Skeletal muscle satellite cell (primary cell): Measurements from ENCODE around the gene HLF.
A peak's percentile ranks its signal among the peaks of the same experiment; 100 is the strongest.

Experiments
- H3K27me3 ChIP-seq: 2 replicates; pipeline ENCODE4 v1.7.0; 2013; ENCODE audit warnings: low read length; ENCODE audit not compliant: control insufficient read depth, insufficient read depth
- H3K36me3 ChIP-seq: 2 replicates; pipeline ENCODE4 v1.7.0; 2013; ENCODE audit warnings: mild to moderate bottlenecking, control low read depth, low read length; ENCODE audit not compliant: insufficient read depth
- H3K4me1 ChIP-seq: 2 replicates; pipeline ENCODE4 v1.7.0; 2013; ENCODE audit warnings: low read length; ENCODE audit not compliant: control insufficient read depth, insufficient read depth
- H3K4me2 ChIP-seq: 2 replicates; pipeline ENCODE4 v1.7.0; 2013; ENCODE audit warnings: mild to moderate bottlenecking, low read length
- H3K4me3 ChIP-seq: 2 replicates; pipeline ENCODE4 v1.7.0; 2013; ENCODE audit warnings: low read length
- H3K9ac ChIP-seq: 2 replicates; pipeline ENCODE4 v1.7.0; 2013; ENCODE audit warnings: mild to moderate bottlenecking, low read depth, low read length, moderate library complexity
- H3K9me3 ChIP-seq: replicated peaks from 2 replicates; pipeline ENCODE4 v1.7.0; 2013; ENCODE audit warnings: mild to moderate bottlenecking, control low read depth, low read length

Gene HLF

GRCh38 chr17:55279203-55279602, 14.4 kb downstream of the HLF start:
- H3K27me3 ChIP-seq: peaks cover 4% of the 10 kb centered on the region
- no peak overlapping the region for H3K4me3 ChIP-seq
- H3K9ac ChIP-seq: no peak overlapping the region
- H3K4me2 ChIP-seq: no peak overlapping the region
- H3K9me3 ChIP-seq: no peaks in the 10 kb centered on the region
- H3K4me1 ChIP-seq: peaks cover 8% of the 10 kb centered on the region
- H3K36me3 ChIP-seq: no peaks in the 10 kb centered on the region

GRCh38 chr17:55279788-55280187, 15.0 kb downstream of the HLF start:
- Histone ChIP-seq H3K9ac (no peak overlapping the region), H3K4me1 (peaks cover 7% of the 10 kb centered on the region), H3K4me2 (no peak overlapping the region), H3K4me3 (no peak overlapping the region), H3K36me3 (no peaks in the 10 kb centered on the region), H3K27me3 (peaks cover 10% of the 10 kb centered on the region), H3K9me3 (no peaks in the 10 kb centered on the region)

GRCh38 chr17:55280212-55280611, 15.5 kb downstream of the HLF start:
- Histone ChIP-seq H3K27me3 (peaks cover 12% of the 10 kb centered on the region), H3K4me1 (peaks cover 7% of the 10 kb centered on the region), H3K9me3 (no peaks in the 10 kb centered on the region), H3K4me3 (no peak overlapping the region), H3K36me3 (no peaks in the 10 kb centered on the region), H3K9ac (no peak overlapping the region), H3K4me2 (no peak overlapping the region)

GRCh38 chr17:55281649-55282378, 17.1 kb downstream of the HLF start:
- H3K36me3 ChIP-seq: no peaks in the 10 kb centered on the region
- H3K4me1 ChIP-seq: peaks cover 4% of the 10 kb centered on the region
- no peaks in the 10 kb centered on the region for H3K9me3 ChIP-seq
- peaks cover 16% of the 10 kb centered on the region for H3K27me3 ChIP-seq
- no peak overlapping the region for H3K4me2 ChIP-seq
- no peak overlapping the region for H3K9ac ChIP-seq
- H3K4me3 ChIP-seq: no peak overlapping the region

GRCh38 chr17:55282379-55282702, 17.6 kb downstream of the HLF start:
- no peaks in the 10 kb centered on the region for H3K9me3 ChIP-seq
- H3K27me3 ChIP-seq: peaks cover 17% of the 10 kb centered on the region
- no peak overlapping the region for H3K4me2 ChIP-seq
- H3K36me3 ChIP-seq: no peaks in the 10 kb centered on the region
- H3K4me3 ChIP-seq: no peak overlapping the region
- peaks cover 3% of the 10 kb centered on the region for H3K4me1 ChIP-seq
- no peak overlapping the region for H3K9ac ChIP-seq

GRCh38 chr17:55282741-55283140, 18.0 kb downstream of the HLF start:
- Histone ChIP-seq H3K27me3 (peaks cover 17% of the 10 kb centered on the region), H3K36me3 (no peaks in the 10 kb centered on the region), H3K4me2 (no peak overlapping the region), H3K4me3 (no peak overlapping the region), H3K9me3 (no peaks in the 10 kb centered on the region), H3K9ac (no peak overlapping the region), H3K4me1 (peaks cover 3% of the 10 kb centered on the region)

- Histone ChIP-seq H3K27me3 (peaks cover 17% of the 10 kb centered on the region), H3K4me3 (no peak overlapping the region), H3K36me3 (no peaks in the 10 kb centered on the region), H3K9ac (no peak overlapping the region), H3K9me3 (no peaks in the 10 kb centered on the region), H3K4me1 (peaks cover 3% of the 10 kb centered on the region), H3K4me2 (no peak overlapping the region)
These were observed 18.7 kb downstream of the HLF start for GRCh38 chr17:55283256-55283965.

- H3K4me2 ChIP-seq: no peak overlapping the region
- no peaks in the 10 kb centered on the region for H3K36me3 ChIP-seq
- no peak overlapping the region for H3K4me3 ChIP-seq
- H3K9ac ChIP-seq: no peak overlapping the region
- peaks cover 17% of the 10 kb centered on the region for H3K27me3 ChIP-seq
- H3K4me1 ChIP-seq: peaks cover 3% of the 10 kb centered on the region
- no peaks in the 10 kb centered on the region for H3K9me3 ChIP-seq
These were observed 19.5 kb downstream of the HLF start for GRCh38 chr17:55284001-55284884.

GRCh38 chr17:55284944-55285339, 20.2 kb downstream of the HLF start:
- H3K4me2 ChIP-seq: no peak overlapping the region
- H3K4me1 ChIP-seq: peaks cover 3% of the 10 kb centered on the region
- no peaks in the 10 kb centered on the region for H3K9me3 ChIP-seq
- H3K9ac ChIP-seq: no peak overlapping the region
- no peaks in the 10 kb centered on the region for H3K36me3 ChIP-seq
- H3K27me3 ChIP-seq: peaks cover 17% of the 10 kb centered on the region
- no peak overlapping the region for H3K4me3 ChIP-seq

- Histone ChIP-seq H3K9ac (no peak overlapping the region), H3K36me3 (no peaks in the 10 kb centered on the region), H3K4me1 (peaks cover 3% of the 10 kb centered on the region), H3K27me3 (peaks cover 17% of the 10 kb centered on the region), H3K4me3 (no peak overlapping the region), H3K9me3 (no peaks in the 10 kb centered on the region), H3K4me2 (peak overlapping the region; percentile 32)
These were observed 20.9 kb downstream of the HLF start for GRCh38 chr17:55285340-55286301.
